Calu3 (cell line): Measurements from ENCODE around the gene WASF3. TPM values are rescaled to one million over a fixed set of nuclear protein-coding genes. Genes with fewer than 3 reads are reported as not detected.
A peak's percentile ranks its signal among the peaks of the same experiment; 100 is the strongest.

Source experiments
- BruUV-seq: library from RNA; stranded (reverse); fragments of 400-500 nt; replicated peaks from 2 replicates; lab custom pipeline; 2021; lab: Mats Ljungman, UMichigan
- CTCF ChIA-PET: fragments of 300-600 bp; sonication (Branson Sonifier 250); formaldehyde crosslinking; loops from one replicate; lab custom pipeline; 2022; ENCODE audit warnings: antibody characterized with exemption; lab: Charles Lee
- DNase-seq: peaks from one replicate; pipeline ENCODE4 v3.0.0; 2022
- H3K27ac Mint-ChIP-seq: one replicate; pipeline ENCODE4 v1.8.0; 2022; ENCODE audit warnings: mixed read lengths; ENCODE audit not compliant: unreplicated experiment
- H3K27me3 Mint-ChIP-seq: one replicate; pipeline ENCODE4 v1.8.0; 2022; ENCODE audit warnings: mixed read lengths; ENCODE audit not compliant: unreplicated experiment
- H3K36me3 Mint-ChIP-seq: one replicate; pipeline ENCODE4 v1.8.0; 2022; ENCODE audit warnings: mild to moderate bottlenecking, moderate library complexity, mixed read lengths; ENCODE audit not compliant: insufficient read depth, unreplicated experiment
- H3K4me1 Mint-ChIP-seq: one replicate; pipeline ENCODE4 v1.8.0; 2022; ENCODE audit warnings: mild to moderate bottlenecking, low read depth, mixed read lengths; ENCODE audit not compliant: unreplicated experiment
- H3K4me3 Mint-ChIP-seq: one replicate; pipeline ENCODE4 v1.8.0; 2022; ENCODE audit warnings: mild to moderate bottlenecking, low read depth, moderate library complexity, mixed read lengths; ENCODE audit not compliant: unreplicated experiment
- H3K9me3 Mint-ChIP-seq: one replicate; pipeline ENCODE4 v1.8.0; 2022; ENCODE audit warnings: low read depth, mixed read lengths; ENCODE audit not compliant: unreplicated experiment
- CTCF ChIP-seq: fragments of 200-600 bp; IDR thresholded peaks from one replicate; pipeline ENCODE4 v1.8.0; 2022; ENCODE audit warnings: antibody characterized with exemption; ENCODE audit not compliant: unreplicated experiment
- intact Hi-C: fragments of 100-400 bp; cut with micrococcal nuclease; formaldehyde crosslinking; loops from one replicate; pipeline ENCODE4 v1.10.0; 2022; ENCODE audit not compliant: unreplicated experiment
- total RNA-seq: library from RNA; stranded (reverse); gene quantifications from 2 replicates; pipeline ENCODE4 v1.2.3, GENCODE V29; 2022

WASF3 gene
- total RNA-seq, 1 experiment from 2014 or later = 8.7 TPM

GRCh38 chr13:26695360-26695705 lies 137.8 kb downstream of the WASF3 start:
- CTCF ChIA-PET = interaction anchor here (0.6 to 0.7 kb wide), 2 partner anchors 212 to 215 kb away, joined by 4 to 6 read pairs; no protein-coding TSS in a partner anchor
- Mint-ChIP-seq H3K36me3 (no peaks in the 10 kb centered on the region), H3K4me3 (no peak overlapping the region), H3K27me3 (no peaks in the 10 kb centered on the region), H3K4me1 (peaks cover 8% of the 10 kb centered on the region), H3K27ac (no peak overlapping the region), H3K9me3 (no peaks in the 10 kb centered on the region)
- BruUV-seq = no TSS peak
- TF ChIP-seq CTCF = no peak
- intact Hi-C loops = loop anchor here (5.0 kb wide), 1 partner anchor 198 kb away; no protein-coding TSS in a partner anchor
- DNase-seq = no peak

- Mint-ChIP-seq H3K36me3 (no peaks in the 10 kb centered on the region), H3K27ac (no peak overlapping the region), H3K27me3 (no peaks in the 10 kb centered on the region), H3K9me3 (no peaks in the 10 kb centered on the region), H3K4me1 (peaks cover 8% of the 10 kb centered on the region), H3K4me3 (no peak overlapping the region)
- TF ChIP-seq CTCF = no peak
- no TSS peak for BruUV-seq
- intact Hi-C loops = loop anchor here (5.0 kb wide), 1 partner anchor 199 kb away; no protein-coding TSS in a partner anchor
- no peak for DNase-seq
- CTCF ChIA-PET = no interaction called here
These were observed 138.4 kb downstream of the WASF3 start for GRCh38 chr13:26695891-26696311.

DNA sequence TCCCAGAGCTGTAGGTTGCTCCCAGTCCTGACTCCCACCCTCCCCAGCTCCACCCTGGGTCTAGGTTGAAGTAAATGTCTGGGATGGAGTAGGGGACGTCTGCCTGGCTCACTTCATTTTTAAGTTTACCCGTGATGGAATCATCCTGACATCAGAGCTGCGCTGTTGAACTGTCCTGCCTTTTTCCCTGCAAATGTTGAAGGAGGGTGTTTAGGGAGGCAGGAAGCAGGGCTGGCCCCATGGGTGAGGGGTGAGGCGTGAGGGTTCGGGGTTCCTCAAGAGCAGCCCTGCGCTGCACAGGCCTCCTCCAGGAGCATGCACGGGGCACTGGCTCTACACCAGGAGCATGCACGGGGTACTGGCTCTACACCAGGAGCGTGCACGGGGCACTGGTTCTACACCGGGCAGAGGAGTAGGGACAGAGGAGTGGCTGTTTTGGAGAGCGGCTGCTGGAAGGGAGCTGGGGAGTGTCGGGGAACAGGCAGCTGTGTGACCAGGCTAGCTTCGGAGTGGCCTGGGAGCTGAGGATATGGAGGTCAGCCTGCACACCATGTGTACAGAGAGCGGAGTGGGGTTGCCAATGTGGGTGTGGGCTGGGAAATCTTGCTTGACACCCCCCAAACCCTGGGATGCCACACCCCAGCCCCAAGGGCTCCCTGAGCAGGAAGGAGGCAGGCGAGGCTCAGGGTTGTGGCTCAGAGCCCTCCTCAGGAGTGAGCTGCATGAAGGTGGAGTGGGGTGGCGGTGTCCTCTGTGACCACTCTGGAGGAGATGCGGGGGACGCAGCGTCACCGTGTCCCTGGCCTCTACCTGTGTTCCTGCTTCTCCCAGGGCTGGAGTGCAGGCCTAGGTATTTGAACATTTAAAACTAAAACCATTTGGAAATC lies 139.8 kb downstream of the WASF3 start:
- H3K4me1 Mint-ChIP-seq = peaks cover 8% of the 10 kb centered on the region
- H3K9me3 Mint-ChIP-seq = no peaks in the 10 kb centered on the region
- H3K27ac Mint-ChIP-seq = no peak overlapping the region
- CTCF ChIA-PET = interaction anchor here (0.8 kb wide), 1 partner anchor 511 kb away, joined by 3 read pairs; no protein-coding TSS in a partner anchor
- intact Hi-C loops = loop anchor here (5.0 kb wide), 1 partner anchor 200 kb away; no protein-coding TSS in a partner anchor
- TF ChIP-seq CTCF = no peak
- no TSS peak for BruUV-seq
- H3K36me3 Mint-ChIP-seq = no peaks in the 10 kb centered on the region
- no peaks in the 10 kb centered on the region for H3K27me3 Mint-ChIP-seq
- H3K4me3 Mint-ChIP-seq = no peak overlapping the region
- no peak for DNase-seq

DNA sequence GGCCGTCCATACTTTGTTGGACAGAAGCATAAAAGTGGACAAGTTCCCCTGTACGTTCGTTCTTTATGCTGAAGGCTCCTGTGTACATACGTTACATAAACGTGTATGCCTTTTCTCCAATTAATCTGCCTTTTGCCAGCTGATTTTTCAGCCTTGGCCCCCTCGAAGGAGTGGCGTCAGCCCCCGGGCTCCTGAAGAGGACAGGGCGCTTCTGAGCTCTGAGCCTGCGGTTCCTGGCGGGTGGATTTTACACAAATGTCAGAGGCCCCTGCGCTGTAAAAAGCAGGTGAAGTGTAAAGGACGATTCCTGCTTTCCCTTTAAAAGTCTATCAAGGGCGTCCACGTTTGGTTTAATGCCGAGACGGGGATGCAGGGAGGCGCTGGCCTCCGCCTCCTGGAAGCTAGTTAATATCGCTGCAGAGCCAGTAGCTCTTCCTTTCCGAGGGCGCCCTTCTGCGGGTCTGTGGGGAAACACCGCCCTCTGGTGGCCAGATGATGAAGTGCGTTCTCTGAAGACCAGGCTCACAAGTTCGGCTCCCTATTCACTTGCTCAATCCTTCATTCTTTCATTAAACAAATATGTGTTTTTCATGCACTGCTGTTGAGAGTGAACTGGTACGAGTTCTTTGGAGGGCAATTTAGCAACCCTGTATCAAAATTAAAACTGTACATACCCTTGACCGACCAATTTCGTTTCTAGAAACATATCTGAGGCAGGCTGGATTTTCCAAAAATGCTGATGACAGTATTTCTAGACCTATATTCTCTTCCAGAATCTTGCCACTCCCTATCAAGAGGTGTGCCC lies 141.1 kb downstream of the WASF3 start:
- BruUV-seq = no TSS peak
- Mint-ChIP-seq H3K27me3 (no peaks in the 10 kb centered on the region), H3K27ac (no peak overlapping the region), H3K36me3 (no peaks in the 10 kb centered on the region), H3K9me3 (no peaks in the 10 kb centered on the region), H3K4me1 (peaks cover 8% of the 10 kb centered on the region), H3K4me3 (no peak overlapping the region)
- peak; percentile 54 for TF ChIP-seq CTCF
- CTCF ChIA-PET = interaction anchor here (0.6 to 1.2 kb wide), 7 partner anchors 19 to 513 kb away, joined by 3 to 41 read pairs (median 4); no protein-coding TSS in a partner anchor
- intact Hi-C loops = loop anchor here (1.0 to 5.0 kb wide), 3 partner anchors 201 to 514 kb away; no protein-coding TSS in a partner anchor
- DNase-seq = peak; percentile 81
